RCC 7860 (cell line): ENCODE data around the gene ANK3.
"Not testable (repeated sequence)": the region's sequence is repeated elsewhere in the genome, so short reads cannot be mapped to it uniquely, and the experiment has no call there.

ENCODE experiments used
- DNase-seq: peaks from one replicate; pipeline ENCODE4 v3.0.0-alpha.2; 2015; ENCODE audit warnings: low spot score
- FAIRE-seq: peaks from 2 replicates; lab custom pipeline; 2012; peaks lifted over from hg19 to GRCh38; lab: Jason Lieb, UNC

ANK3 gene

GRCh38 chr10:60311821-60312220 lies 77.9 kb downstream of the ANK3 start:
- DNase-seq: no peak
- FAIRE-seq: no peak

GRCh38 chr10:60310740-60311139 lies 78.9 kb downstream of the ANK3 start:
- FAIRE-seq (no peak), DNase-seq (no peak)

GRCh38 chr10:60309891-60310290 lies 79.8 kb downstream of the ANK3 start:
- FAIRE-seq (no peak), DNase-seq (no peak)

- FAIRE-seq (no peak), DNase-seq (no peak)
Measured at GRCh38 chr10:60309371-60309770, 80.3 kb downstream of the ANK3 start.

- DNase-seq: no peak
- no peak for FAIRE-seq
Measured at GRCh38 chr10:60305380-60305892, 84.2 kb downstream of the ANK3 start.

GRCh38 chr10:60304829-60305379 lies 84.8 kb downstream of the ANK3 start:
- no peak for DNase-seq
- no peak for FAIRE-seq

DNA sequence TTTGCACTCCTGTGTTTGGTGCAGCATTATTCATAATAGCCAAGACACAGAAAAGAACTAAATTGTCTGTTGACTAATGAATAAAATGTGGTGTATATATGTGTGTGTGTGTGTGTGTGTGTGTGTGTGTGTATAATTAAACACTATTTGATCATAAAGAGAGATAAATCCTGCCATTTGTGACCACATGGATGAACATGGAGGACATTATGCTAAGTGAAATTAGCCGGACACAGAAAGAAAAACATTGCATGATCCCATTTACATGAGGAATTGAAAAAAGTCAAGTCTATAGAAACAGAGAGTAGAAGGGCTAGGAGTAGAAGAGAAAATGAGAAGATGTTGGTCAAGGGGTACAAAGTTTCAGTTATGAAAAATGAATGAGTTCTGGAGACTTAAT lies 85.9 kb downstream of the ANK3 start:
- DNase-seq: no peak
- FAIRE-seq: no peak

DNA sequence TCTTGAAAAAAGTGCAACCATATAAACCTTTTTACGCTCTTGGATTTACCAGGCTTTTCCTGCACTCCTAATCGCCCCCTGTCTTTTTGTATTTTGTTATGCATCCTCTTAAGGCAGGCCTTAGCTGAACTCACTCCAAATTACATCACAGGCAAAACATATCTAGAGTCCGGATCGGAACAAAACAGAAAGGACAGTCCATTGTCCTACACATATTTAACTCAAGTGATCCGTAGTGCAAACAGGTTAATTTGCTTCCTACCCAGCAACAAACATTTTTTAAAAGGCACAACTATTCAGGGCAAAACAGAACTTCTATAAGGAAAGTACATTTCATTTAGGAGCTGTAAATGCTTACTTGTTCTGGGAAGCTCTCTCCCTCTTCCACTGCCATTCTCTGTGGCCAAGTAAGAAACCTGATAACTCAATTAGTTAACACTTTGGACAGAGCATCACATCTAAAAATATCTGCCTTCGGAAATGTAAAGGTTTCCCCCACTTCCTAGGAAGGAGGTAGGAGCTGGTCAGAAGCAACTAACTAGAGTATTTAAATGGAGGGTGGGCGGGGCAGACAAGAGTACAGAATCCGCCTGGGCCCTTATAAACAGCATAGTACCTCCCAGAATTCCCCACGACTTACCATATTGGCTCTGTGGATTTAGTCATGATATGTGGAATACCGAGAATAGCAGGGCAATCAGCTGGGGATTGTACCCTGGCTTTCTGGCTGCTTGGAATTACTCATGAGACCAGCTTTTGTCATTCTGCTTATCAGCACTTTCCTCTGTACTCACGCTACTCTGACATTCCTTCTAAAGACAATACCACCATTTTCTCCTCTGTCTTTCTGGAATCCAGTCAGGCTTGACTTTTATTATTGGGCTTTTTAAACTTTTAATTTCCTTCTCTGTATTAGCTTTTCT lies 89.5 kb downstream of the ANK3 start:
- FAIRE-seq (no peak), DNase-seq (no peak)

DNA sequence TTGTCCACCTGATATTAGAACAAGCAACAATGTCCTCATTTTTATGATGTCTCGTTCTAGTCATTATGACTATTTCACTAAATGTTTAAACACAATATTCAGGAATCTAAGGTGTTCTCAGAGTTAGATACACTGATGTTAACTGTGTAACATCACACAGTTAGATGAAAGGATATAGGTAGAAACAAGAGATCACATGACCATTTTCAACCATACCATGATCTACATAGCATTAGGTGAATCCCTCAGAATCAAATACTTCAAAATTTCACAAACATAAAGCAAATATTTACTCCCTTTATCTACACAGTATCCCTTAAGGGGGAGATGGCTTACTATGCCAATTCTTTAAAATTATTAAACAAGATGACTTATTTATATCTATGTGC lies 90.3 kb downstream of the ANK3 start:
- FAIRE-seq (no peak), DNase-seq (no peak)

DNA sequence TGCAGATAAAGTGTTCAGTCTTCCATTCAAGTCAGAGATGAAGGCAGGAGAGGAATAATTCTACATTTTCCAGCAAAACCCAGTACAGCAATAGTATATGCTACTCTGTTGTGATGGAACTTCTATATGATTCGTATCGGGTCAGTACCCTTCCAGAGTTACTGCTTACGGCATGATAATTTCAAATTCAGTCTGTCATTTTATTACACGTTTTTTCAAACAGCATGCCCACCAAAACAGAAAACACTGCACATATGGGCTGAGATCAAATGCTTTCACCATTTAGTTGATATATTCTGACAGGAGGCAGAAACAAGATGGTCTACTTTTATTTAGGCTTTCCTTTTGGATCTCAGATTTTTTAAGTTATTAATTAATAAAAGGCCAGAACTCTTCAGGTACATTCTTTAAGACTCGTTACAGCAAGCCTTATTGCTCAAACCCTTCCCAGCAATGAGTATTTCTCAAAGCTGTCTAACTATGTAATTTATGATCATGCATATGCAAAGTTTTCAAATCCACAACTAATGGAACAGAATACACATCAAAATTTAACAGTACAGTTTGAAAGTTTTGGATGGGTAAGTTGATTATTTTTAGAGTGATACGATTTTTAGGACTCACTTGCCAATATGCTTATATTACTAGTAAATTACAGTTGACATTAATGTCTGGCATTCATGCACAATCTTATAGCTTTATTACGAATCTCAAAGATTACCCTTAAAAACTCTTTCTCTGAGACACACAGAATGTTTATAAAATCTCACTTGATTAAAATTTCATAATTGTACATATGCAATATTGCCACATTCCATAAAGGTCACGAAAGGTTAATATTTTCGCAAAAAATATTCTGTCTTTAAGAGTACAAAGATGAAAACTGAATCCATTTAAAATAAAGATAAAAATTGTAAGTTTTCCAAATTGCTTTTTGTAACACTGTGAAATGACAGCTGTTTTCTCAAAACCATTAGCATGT lies 91.0 kb downstream of the ANK3 start:
- DNase-seq (no peak), FAIRE-seq (no peak)

- FAIRE-seq: no peak
- no peak for DNase-seq
Measured at GRCh38 chr10:60296073-60296472, 93.6 kb downstream of the ANK3 start.

GRCh38 chr10:60295028-60295937 lies 94.4 kb downstream of the ANK3 start:
- FAIRE-seq: no peak
- no peak for DNase-seq

DNA sequence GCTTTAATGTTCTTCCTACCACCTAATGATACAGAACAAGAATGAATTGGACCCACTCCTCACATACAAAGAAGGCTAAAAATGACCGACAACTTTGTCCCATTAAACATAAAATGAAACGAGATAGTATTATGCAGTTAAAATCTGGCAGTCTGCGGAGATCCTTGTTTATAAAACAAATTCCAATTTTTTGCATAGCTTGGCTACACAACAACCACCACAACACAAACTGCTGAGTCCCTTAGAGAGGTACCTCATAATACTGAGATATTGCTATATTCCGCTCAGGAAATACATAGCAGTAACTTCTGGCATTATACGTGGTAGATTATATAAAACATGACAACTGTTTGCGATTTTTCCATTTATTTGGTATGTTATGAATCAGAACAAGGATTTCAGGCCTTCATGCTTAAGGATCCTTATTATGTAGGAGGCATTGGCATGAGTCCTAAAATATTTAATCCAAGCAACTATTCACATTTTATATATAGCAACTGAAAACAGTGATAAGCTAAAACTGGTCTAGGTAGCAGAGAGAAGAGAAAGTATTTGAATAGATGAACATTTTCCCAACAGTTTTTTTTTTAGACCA lies 96.0 kb downstream of the ANK3 start:
- DNase-seq (no peak), FAIRE-seq (no peak)

GRCh38 chr10:60292998-60293397 lies 96.7 kb downstream of the ANK3 start:
- no peak for FAIRE-seq
- DNase-seq: no peak

DNA sequence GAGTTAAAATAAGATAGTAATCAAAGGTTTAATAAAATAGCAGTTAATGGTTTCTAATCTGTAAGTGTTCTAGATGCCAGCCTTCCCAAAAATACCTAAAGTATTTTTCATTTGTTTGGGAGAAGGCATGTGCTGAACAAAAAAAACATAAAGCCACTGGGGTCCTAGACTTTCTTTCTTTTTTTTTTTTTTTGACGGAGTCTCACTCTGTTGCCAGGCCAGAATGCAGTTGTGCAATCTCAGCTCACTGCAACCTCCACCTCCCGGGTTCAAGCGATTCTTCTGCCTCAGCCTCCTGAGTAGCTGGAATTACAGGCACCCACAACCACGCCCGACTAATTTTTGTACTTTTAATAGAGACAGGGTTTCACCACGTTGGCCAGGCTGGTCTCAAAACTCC lies 97.1 kb downstream of the ANK3 start:
- FAIRE-seq, DNase-seq: not testable (repeated sequence)

GRCh38 chr10:60291344-60291930 lies 98.2 kb downstream of the ANK3 start:
- DNase-seq (no peak), FAIRE-seq (no peak)

DNA sequence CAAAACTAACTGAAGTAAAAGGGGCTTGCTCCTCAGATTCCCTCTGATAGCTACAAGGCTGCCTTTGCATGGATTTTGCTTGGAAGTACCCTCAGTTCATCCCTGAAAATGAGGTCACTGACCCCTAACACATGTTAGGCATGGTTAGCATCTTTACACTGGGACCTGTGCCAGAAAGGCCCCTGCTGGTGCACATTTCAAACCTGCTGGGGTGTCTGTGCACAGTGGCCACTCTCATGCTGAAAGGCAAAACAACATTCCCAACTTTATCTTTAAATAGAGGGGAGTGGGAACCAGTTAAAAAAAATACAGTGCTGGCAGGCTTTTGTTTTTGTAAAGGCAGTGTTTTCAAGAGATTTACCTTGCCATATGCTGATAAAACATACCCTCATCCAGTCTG lies 99.1 kb downstream of the ANK3 start:
- no peak for FAIRE-seq
- DNase-seq: no peak

- FAIRE-seq (no peak), DNase-seq (no peak)
Measured at GRCh38 chr10:60289800-60290199, 99.9 kb downstream of the ANK3 start.

GRCh38 chr10:60288256-60288655 lies 101.4 kb downstream of the ANK3 start:
- no peak for DNase-seq
- no peak for FAIRE-seq
